ENCODE measurements around the gene PNCK. TPM values are rescaled to one million over a fixed set of nuclear protein-coding genes. Genes with fewer than 3 reads are reported as not detected.

Gene PNCK
- total RNA-seq, 3 donors from 2014 or later, result 0.48 to 1.3 (median 0.73) TPM

GRCh38 chrX:153641627-153642026 is 32.0 kb downstream of the PNCK start:
- no peaks in the 10 kb centered on the region for H3K36me3 ChIP-seq
- TF ChIP-seq POLR2AphosphoS5 (IDR thresholded peaks at IDR 0.05) (no peak), POLR2A (IDR thresholded peaks at IDR 0.05) (no peak), CTCF (IDR thresholded peaks at IDR 0.05) (no peak)
- H3K4me3 ChIP-seq, result peak overlapping the region in 1 of 3 donors; percentile 52
- intact Hi-C loops (cut with DNase I; ENCODE audit: low total_unique reads), result no loop called here
- DNase-seq (ENCODE audit: low spot score in 2 of 2), result no peak
- H3K9me3 ChIP-seq, result no peaks in the 10 kb centered on the region
- H3K27ac ChIP-seq, result no peak overlapping the region
- peaks cover 0 to 95% of the 10 kb centered on the region in 2 donors for H3K27me3 ChIP-seq
- no peaks in the 10 kb centered on the region for H3K4me1 ChIP-seq

GRCh38 chrX:153640736-153641575 is 32.7 kb downstream of the PNCK start:
- no peak for TF ChIP-seq POLR2A (IDR thresholded peaks at IDR 0.05)
- TF ChIP-seq CTCF (IDR thresholded peaks at IDR 0.05), result no peak
- no peak for TF ChIP-seq POLR2AphosphoS5 (IDR thresholded peaks at IDR 0.05)
- intact Hi-C loops (cut with DNase I; ENCODE audit: low total_unique reads), result no loop called here
- no peak overlapping the region for H3K27ac ChIP-seq
- peaks cover 0 to 95% of the 10 kb centered on the region in 2 donors for H3K27me3 ChIP-seq
- no peaks in the 10 kb centered on the region for H3K9me3 ChIP-seq
- H3K4me3 ChIP-seq, result no peak overlapping the region
- DNase-seq (ENCODE audit: low spot score in 2 of 2), result no peak
- no peaks in the 10 kb centered on the region for H3K36me3 ChIP-seq
- no peaks in the 10 kb centered on the region for H3K4me1 ChIP-seq

- Histone ChIP-seq H3K27ac (no peak overlapping the region), H3K4me3 (no peak overlapping the region), H3K4me1 (no peaks in the 10 kb centered on the region), H3K9me3 (no peaks in the 10 kb centered on the region), H3K27me3 (peaks cover 0 to 95% of the 10 kb centered on the region in 2 donors), H3K36me3 (no peaks in the 10 kb centered on the region)
- DNase-seq (ENCODE audit: low spot score in 2 of 2), result no peak
- TF ChIP-seq POLR2A (IDR thresholded peaks at IDR 0.05) (no peak), POLR2AphosphoS5 (IDR thresholded peaks at IDR 0.05) (no peak), CTCF (IDR thresholded peaks at IDR 0.05) (no peak)
- intact Hi-C loops (cut with DNase I; ENCODE audit: low total_unique reads), result no loop called here
Measured at GRCh38 chrX:153640045-153640686, 33.4 kb downstream of the PNCK start.

- Histone ChIP-seq H3K4me1 (no peaks in the 10 kb centered on the region), H3K9me3 (no peaks in the 10 kb centered on the region), H3K27me3 (peaks cover 0 to 95% of the 10 kb centered on the region in 2 donors), H3K36me3 (no peaks in the 10 kb centered on the region), H3K4me3 (no peak overlapping the region), H3K27ac (no peak overlapping the region)
- TF ChIP-seq CTCF (IDR thresholded peaks at IDR 0.05), result no peak
- DNase-seq (ENCODE audit: low spot score in 2 of 2), result no peak
- intact Hi-C loops (cut with DNase I; ENCODE audit: low total_unique reads), result no loop called here
Measured at GRCh38 chrX:153639177-153640044, 34.2 kb downstream of the PNCK start.

Data from breast epithelium (tissue), 4 donors.